Right ventricle myocardium inferior (tissue), 1 donor: ENCODE data around the gene SLCO2B1. TPM values are rescaled to one million over a fixed set of nuclear protein-coding genes. Genes with fewer than 3 reads are reported as not detected.

Experiments used
- ATAC-seq: fragments of 200-7000 bp; cut with Tn5 transposase; one replicate; pipeline ENCODE4 v1.9.1; 2020; ENCODE audit warnings: mild to moderate bottlenecking, moderate library complexity
- DNase-seq: peaks from one replicate; pipeline ENCODE4 v3.0.0; 2021; ENCODE audit errors: missing footprints
- intact Hi-C: fragments of 100-400 bp; cut with DNase I; formaldehyde crosslinking; loops from one replicate; pipeline ENCODE4 v1.11.0; 2022
- total RNA-seq: library from RNA; stranded (reverse); fragmentation: NEBNext Ultra II Directional; extraction: Animal tissue kit (Norgen Biotek cat#: 25700); gene quantifications from one replicate; pipeline ENCODE4 v1.2.1, GENCODE V29; 2021
- donor health status: DM: no; HTN: yes; CAD: no; lungs with severe emphysema.

The SLCO2B1 gene
- total RNA-seq, 1 donor from 2014 or later = 33.4 TPM

DNA sequence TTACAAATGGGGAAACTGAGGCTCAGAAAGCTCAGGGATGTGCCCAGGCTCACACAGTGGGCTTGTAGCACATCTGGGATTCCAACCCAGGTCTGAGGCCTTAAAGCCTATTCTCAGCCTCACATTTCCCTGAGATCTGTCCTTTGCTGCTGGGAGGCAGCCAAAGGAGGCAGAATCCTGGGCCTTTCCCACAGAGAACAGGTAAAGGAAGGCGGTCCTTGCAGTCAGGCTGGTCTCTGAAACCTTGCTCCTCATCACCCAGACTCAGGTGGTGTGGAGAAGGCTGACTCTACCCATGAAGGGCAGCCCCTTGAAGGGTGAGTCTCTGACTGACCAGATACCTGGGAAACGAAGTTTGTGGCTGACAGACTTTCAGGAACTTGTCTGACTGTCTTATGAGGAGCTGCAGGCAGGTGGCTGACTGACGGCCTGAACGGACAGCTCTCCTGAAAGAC lies 7.8 kb downstream of the SLCO2B1 start:
- intact Hi-C loops = no loop called here
- no peak for ATAC-seq
- no peak for DNase-seq

DNA sequence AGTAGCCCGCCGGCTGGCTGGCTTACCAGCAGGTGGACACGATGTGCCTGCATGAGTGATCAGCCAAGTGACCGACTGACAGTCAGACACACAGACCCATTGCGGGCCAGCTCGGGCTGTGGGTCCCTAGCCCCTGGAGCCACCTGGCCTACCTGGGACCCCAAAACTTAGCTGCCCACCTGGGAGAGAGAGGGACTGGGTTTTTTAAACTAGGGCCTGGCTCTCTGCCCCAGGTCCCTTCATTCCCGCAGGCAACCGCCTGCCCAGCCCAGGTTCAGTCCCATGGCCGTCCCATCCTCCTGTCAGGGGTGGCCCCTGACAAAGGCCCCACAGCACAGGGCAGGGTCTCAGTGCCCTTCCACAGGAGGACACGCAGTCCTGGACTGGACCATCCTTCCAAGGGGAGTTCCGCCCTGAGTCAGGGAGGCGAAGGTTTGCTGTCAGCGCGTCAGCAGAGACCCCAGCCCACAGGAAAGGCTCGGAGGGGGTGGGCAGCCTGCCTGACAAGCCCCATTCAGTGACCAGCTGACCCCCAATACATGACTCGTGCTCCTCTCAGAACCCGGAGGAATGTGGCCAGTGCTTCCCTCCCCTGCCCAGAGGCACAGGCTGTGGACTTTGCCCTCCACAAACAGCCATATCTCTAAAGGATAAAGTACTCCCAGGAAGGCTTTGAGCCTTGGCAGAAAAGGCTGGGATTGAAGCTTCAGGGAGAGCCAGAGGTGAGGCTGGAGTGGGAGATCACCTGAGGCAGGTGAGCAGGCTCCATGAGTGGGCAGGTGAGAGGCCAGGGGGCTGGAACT lies 8.4 kb downstream of the SLCO2B1 start:
- DNase-seq (no peak), ATAC-seq (no peak)
- intact Hi-C loops = no loop called here

GRCh38 chr11:75160220-75160757 lies 9.4 kb downstream of the SLCO2B1 start:
- no peak for DNase-seq
- intact Hi-C loops = no loop called here
- ATAC-seq = no peak

DNA sequence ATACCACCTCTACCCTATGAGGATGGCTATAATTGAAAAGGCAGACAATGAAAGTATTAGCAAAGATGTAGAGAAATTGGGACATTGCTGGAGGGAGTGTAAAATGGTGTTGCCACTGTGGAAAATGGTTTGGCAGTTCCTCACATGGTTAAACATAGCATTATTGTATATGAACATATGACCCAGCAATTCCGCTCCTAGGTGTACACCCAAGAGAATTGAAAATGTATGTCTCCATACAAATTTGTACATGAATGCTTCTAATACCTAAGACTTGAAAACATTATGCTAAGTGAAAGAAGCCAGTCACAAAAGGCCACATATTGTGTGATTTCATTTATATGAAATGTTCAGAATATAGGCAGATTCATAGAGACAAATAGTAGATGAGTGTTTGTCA lies 10.0 kb downstream of the SLCO2B1 start:
- DNase-seq (no peak), ATAC-seq (no peak)
- intact Hi-C loops = no loop called here

DNA sequence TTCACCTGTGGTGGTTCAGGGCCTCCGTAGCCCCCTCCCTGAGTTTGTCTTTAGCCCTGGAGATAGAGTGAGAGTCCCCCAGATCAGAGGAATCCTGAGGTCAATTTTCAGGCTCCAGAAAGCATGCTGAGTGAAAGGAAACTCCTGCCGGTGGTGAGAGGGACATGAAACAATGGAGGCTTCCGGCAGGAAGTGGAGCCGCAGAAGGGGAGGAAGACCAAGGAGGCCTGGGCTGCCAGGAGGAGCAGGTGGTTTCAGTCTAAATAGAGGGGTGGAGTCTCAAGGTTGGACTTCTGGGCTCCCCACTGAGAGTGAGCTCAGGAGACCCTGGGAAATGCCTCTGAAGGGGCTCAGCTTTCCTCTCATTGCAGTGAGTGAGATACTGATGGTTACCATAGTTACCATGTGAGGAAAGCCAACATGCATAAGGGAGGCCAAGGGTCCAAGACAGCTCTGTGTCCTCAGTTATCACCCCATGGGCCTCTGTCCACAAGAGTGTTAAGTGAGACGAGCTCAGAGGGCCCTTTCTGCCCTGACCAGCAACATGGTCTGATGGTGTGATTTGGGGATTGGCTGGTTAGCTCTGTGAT lies 10.7 kb downstream of the SLCO2B1 start:
- DNase-seq (no peak), ATAC-seq (no peak)
- intact Hi-C loops = no loop called here

DNA sequence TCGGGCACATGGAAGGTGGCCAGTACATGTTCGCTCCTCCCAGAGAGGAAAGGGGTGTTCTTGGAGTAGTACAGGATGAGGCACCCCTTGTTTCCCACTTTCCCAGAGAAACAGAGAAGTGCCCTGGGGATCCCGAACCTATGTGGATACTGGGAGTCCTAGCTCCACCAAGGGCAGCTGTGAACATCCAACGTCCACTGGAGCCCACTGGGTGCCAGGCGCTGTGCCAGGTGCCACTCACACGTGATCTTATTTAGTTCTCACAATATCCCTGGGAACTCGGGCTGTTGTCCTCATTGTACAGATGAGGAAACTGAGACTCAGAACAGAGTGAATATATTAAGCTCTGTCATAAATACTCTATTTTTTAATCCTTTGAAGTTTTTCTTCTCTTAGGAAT lies 12.0 kb downstream of the SLCO2B1 start:
- intact Hi-C loops = no loop called here
- ATAC-seq (no peak), DNase-seq (no peak)

GRCh38 chr11:75163921-75164849 lies 13.3 kb downstream of the SLCO2B1 start:
- intact Hi-C loops = no loop called here
- DNase-seq (peak; percentile 85), ATAC-seq (peak; percentile 86)

- DNase-seq (no peak), ATAC-seq (no peak)
- intact Hi-C loops = no loop called here
These were observed 14.8 kb downstream of the SLCO2B1 start for GRCh38 chr11:75165721-75166120.

- DNase-seq (no peak), ATAC-seq (no peak)
- intact Hi-C loops = no loop called here
These were observed 15.9 kb downstream of the SLCO2B1 start for GRCh38 chr11:75166791-75167190.

GRCh38 chr11:75167617-75168016 lies 16.7 kb downstream of the SLCO2B1 start:
- DNase-seq (no peak), ATAC-seq (no peak)
- intact Hi-C loops = no loop called here

- DNase-seq (no peak), ATAC-seq (no peak)
- intact Hi-C loops = no loop called here
These were observed 18.4 kb downstream of the SLCO2B1 start for GRCh38 chr11:75169101-75169885.

GRCh38 chr11:75170516-75171201 lies 19.8 kb downstream of the SLCO2B1 start:
- DNase-seq = no peak
- no peak for ATAC-seq
- intact Hi-C loops = no loop called here

DNA sequence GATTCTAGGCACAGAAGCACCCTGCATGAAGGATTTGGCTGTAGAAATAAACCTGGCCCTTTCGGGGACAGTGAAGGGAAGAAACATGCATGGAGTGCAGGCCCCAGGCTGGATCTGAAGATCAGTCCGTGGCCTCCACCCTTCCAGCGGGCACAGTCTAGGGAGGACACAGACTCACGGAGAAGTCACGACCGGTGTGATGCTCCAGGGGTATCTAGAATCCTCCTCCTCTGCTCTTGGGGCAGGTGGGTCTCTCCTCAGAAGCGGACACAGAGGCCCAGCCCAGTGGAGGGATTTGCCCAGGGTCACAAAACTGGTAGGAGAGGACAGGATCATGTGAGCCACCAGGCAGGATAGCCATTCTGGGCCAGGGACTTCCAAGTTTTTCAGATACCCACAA lies 22.4 kb downstream of the SLCO2B1 start:
- DNase-seq = no peak
- intact Hi-C loops = no loop called here
- ATAC-seq = no peak

GRCh38 chr11:75174781-75175370 lies 24.0 kb downstream of the SLCO2B1 start:
- intact Hi-C loops = no loop called here
- peak; percentile 81 for DNase-seq
- ATAC-seq = peak; percentile 78

DNA sequence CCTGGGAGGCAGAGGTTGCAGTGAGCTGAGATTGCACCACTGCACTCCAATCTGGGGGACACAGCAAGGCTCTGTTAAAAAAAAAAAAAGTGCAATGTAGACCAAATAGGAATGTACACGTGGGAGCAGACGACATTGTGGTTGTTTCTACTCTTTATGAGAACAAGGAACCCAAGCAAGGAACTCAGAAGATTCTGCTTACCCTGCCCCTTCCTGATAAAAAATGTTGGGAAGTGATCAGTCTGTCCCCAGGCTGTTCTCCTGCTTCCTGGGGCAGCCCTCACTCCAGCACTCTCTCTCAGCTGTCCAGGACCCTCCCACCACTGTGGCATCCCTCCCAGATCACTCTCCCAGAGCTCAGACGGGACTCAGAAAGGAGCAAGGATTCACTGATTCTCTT lies 31.8 kb downstream of the SLCO2B1 start:
- ATAC-seq = peak; percentile 54
- no peak for DNase-seq
- intact Hi-C loops = no loop called here

GRCh38 chr11:75184051-75184450 lies 33.1 kb downstream of the SLCO2B1 start:
- intact Hi-C loops = no loop called here

GRCh38 chr11:75184757-75185425 lies 34.0 kb downstream of the SLCO2B1 start:
- DNase-seq (no peak), ATAC-seq (no peak)
- intact Hi-C loops = no loop called here

More at GRCh38 chr11:75184051-75184450, 33.1 kb downstream of the SLCO2B1 start:
- ATAC-seq (no peak), DNase-seq (no peak)
